SK-N-DZ (cell line): ENCODE measurements around the gene EEF2K.

ENCODE experiments used
- DNase-seq: peaks from one replicate; pipeline ENCODE4 v3.0.0-alpha.2; 2015; ENCODE audit warnings: low spot score

The EEF2K gene

DNA sequence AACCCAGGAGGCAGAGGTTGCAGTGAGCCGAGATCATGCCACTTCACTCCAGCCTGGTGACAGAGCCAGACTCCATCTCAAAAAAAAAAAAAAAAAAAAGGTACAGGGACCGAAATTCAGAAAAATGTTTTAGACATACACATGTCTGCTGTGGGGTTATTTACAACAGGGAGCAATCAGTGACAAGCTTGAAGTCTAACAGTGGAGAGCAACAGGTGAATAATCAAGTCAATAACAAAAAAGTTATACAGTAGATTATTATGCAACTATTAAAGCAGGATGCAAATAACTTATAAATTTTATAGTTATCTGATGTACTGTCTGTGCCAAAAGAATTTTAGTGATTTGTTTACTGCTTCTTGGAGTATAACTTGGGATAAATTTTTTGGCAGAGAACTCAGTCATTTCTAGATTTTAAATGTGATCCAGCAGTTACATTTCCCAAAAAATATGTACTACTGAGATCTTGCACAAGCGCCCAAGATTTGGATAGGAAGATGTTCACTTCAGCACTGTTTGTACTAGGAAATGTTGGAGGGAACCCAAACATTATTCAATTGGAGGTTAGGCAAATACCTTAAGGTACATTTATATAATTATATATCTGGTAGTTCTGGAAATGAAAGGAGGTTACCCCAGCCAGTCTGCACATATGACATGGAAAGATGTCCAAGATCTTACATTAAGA, 34.1 kb downstream of the EEF2K start:
- DNase-seq = no peak

DNA sequence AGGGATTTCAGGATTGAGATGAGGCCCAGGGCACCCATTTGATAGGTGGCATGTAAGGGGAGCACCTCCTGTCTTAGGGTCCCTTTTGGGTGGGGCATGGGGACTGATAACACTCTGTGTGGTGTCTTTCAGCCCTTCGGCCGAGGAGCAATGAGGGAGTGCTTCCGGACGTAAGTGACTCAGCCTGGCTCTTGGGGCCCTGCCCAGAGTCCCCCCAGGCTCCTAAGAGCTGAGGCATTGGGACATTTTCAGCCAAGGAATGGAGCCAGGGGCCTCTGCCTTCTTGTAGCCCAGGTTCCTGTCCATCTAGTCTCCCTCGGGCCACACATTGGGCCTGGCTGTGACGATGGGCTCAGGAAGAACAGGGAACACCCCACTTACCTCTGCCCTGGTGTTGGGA, 44.4 kb downstream of the EEF2K start:
- no peak for DNase-seq

DNA sequence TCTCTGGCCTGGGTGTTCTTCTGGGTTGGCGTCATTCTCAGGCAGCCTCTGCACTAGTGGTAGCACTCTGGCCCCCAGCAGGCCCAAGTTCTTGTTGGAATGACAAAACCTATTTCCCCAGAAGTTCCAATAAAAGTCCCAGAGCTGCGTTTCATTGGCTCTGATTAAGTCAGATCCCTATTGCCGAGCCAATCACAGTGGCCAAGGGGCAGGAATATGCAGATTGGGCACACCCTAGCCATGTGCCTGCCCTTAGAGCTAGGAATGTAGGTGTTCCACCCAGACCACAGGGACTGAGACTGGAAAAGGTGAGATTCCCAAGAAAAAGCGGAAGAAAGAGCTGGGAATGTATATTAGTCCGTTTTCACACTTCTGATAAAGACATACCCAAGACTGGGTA, 46.2 kb downstream of the EEF2K start:
- no peak for DNase-seq

DNA sequence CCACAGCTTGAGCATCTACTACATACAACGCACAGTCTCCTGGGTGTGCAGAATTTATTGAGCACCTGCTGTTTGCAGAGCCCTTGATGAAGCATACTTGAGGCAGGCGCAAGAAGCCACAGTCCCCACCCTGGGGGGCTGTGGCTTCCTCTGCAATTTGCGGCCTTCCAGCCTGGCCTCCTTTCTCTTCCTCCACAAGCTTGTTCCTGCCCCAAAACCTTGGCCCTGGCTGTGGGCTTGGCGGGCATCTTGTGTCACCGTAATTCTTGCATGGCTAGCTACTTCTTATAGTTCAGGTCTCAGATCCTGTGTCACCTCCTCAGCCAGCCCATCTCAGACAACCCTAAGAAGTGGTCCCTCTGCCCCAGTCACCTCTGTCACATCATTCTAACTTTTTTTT, 47.2 kb downstream of the EEF2K start:
- no peak for DNase-seq

DNA sequence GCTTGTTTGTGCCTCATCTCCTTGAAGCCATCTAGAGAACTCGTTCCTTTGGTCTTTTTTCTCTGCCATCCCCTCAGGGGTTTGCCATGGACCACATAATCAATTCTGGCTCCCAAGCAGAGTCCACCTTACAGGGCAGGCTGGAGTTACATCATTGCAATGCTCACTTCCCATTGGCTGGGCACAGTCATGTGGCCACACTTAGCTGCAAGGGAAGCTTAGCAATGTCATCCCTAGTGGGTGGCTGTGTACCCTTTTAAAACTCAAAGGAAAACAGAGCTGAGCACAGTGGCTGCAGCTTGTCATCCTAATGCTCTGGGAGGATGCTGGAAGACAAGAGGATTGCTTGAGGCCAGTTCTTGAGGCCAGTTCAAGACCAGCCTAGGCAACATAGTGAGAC, 49.3 kb downstream of the EEF2K start:
- DNase-seq = no peak

DNA sequence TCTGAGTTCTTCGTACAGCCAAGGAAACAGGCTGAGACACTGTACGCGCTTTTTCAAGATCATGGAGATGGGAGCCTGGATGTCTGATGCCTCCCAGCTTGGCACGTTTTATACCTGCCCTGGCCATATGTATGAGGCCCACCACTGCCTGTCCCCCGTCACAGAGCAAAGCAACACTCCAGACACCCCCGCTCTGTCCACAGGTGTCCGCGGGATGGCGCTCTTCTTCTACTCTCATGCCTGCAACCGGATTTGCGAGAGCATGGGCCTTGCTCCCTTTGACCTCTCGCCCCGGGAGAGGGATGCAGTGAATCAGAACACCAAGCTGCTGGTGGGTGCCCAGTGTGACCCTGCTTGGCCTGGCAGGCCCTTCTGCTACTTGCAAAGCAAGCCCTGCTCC, 51.4 kb downstream of the EEF2K start:
- no peak for DNase-seq

DNA sequence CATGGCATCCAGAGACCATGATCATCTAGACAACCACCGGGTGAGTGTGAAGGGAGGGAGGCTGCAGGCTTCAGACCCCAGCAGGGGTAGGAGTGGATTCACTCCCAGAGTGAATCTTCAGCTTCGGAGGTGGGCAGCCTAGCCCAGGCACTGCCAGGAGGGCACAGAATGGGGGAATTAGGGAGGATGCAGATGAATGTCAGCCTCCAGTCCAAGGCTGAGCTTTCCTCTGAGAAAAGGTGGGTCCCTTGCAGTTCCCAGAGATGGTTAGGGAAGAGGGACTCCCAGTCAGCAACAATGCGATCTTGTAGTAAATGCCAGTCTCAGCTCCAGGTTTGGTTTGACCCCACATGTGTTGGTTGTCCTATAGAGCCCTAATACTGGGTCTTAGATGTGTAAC, 54.4 kb downstream of the EEF2K start:
- no peak for DNase-seq

DNA sequence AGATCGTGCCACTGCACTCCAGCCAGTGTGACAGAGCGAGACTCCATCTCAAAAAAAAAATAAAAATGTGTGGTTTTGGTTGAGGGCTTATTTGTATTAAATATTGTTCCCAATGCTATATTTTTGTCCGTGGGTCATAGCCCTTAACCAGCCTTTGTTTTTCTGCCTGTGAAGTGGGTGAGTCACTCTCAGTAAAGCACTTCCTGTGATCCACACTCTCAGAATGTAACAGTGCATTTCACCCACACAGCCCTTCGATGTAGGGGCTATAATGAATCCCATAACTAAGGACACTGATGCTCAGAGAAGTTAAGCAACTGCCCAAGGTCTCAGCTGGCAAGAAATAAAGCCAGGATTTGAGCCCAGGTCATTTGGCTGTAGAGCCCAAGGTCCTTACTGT, 56.4 kb downstream of the EEF2K start:
- DNase-seq = no peak

DNA sequence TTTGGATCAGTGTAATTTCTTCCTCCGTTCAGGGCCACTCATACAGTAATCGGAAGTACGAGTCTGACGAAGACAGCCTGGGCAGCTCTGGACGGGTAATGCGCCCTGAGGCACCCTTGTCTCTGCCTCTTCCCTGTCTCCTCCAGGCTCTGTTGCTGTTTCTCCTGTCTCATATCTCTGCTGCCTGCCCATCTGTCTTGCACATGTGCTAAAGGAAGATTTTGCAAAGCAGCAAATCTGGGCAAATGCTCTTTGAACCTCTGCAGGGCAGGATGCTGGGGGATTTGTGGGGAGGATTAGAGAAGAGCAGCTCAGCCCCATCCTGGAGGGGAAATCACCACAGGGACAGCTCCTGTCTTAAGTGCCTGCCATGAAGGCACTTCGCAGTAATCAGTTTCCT, 58.7 kb downstream of the EEF2K start:
- no peak for DNase-seq

DNA sequence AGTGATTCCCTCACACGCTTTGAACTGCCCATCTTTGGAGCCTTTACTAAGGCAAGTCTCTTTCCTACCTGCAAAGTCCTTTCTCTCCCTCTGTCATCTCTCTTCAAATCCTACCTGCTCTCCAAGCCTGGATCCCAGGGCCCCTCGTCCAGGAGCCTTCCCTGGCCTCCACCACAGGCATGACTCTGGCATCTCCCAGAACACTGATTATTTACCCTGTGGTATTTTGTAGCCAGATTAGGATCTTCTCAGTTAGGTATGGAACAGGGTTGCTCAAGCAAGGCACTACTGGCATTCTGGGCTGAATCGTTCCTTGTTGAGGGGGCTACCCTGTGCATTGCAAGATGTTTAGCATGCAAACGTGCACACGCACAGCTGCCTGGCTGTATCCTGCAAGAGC, 59.3 kb downstream of the EEF2K start:
- no peak for DNase-seq

DNA sequence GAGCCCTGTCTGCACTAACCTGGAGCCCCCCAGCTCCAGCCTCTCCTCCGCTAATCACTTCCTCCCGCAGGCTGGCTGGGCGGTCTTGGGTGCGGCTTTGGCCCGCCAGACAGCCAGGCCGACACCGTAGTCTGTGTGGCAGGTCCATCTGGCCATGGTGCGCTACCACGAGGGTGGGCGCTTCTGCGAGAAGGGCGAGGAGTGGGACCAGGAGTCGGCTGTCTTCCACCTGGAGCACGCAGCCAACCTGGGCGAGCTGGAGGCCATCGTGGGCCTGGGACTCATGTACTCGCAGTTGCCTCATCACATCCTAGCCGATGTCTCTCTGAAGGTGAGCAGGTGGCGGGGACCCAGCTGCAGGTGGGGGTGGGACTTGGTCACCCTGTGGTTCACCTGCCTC, 60.5 kb downstream of the EEF2K start:
- DNase-seq = no peak

DNA sequence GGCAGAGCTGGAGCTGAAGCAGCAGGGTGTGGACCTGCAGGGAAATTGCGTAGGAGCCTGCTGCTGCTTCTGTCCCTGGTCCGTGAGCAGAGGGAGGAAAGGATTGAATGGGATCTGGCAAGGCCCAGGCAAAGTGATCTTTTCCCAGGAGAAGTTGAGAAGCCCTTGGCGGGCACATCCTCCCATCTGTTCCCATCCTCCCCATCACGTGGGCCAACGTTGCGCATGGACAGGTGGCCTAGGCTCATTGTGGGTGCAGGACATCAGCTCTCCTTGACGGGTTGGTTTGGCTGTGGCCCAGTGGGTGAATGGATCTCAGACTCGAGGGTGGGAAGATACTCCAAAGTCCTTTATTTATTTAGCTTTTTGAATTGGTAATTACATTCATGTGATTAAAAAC, 61.7 kb downstream of the EEF2K start:
- no peak for DNase-seq

DNA sequence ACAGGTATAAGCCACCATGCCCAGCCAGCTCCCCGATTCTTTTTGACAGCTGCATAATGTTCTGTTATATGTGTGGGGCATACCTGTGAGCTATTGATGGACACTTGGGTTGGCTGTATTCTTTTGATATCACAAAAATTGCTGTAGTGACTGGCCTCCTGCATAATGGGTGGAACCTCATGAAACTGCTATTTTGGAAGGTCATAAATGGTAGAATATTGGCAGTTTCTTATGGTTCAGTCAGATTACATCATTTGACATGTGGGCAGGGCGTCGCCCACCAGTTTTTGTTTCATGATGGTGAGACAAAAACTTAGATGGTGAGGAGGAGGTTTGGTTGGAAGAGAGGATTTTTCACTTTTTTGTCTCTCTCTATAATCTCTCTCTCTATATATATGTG, 64.4 kb downstream of the EEF2K start:
- DNase-seq = no peak

DNA sequence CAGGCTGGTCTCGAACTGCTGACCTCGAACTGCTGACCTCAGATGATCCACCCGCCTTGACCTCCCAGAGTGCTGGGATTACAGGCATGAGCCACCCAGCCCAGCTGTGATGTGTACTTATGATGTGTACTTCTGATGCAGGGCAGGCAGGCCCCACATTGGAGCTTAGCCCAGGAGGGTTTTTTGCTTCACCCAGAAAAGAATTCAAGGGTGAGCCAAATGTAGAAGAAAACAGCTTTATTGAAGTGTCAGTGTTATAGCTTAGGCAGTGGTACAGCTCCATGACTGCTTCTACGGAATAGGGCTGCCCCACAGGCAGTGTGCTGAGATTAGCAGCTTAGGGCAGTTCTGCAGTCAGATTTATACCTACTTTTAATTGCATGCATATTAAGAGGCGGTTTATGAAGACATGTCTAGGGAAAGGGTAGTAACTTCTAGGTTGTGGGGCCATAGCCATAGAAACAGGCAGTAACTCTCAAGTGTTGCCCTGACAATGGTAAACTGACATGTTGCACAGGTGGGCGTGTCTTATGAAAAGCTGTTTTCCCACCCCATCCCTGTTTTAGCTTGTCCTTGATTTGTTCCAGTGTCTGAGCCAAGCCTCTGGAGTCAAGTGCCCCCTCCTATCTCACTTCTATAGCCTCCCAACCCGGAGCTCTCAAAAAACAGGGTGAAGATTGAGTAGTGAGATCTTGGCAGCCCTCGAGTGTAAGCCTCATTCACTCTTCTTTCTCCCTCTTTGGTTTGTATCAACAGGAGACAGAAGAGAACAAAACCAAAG, 67.0 kb downstream of the EEF2K start:
- DNase-seq = no peak

DNA sequence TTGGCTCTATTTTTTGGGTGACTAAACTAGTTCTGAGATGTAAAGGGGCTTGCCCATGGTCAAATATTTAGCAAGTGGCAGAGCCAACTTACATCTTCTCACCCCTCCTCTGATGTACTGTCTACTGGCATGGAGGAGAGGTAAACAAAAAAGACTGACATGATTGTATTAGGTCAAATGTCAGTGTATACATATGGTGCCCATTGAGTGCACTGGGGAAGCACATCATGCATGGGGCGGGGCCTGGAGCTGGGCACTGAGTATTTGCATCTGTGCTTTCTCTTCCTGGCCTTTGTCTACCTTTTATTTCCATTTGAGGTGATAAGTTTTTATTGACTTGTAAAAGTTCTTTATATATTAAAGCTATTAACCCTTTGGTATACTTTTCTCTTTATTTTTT, 68.8 kb downstream of the EEF2K start:
- no peak for DNase-seq

DNA sequence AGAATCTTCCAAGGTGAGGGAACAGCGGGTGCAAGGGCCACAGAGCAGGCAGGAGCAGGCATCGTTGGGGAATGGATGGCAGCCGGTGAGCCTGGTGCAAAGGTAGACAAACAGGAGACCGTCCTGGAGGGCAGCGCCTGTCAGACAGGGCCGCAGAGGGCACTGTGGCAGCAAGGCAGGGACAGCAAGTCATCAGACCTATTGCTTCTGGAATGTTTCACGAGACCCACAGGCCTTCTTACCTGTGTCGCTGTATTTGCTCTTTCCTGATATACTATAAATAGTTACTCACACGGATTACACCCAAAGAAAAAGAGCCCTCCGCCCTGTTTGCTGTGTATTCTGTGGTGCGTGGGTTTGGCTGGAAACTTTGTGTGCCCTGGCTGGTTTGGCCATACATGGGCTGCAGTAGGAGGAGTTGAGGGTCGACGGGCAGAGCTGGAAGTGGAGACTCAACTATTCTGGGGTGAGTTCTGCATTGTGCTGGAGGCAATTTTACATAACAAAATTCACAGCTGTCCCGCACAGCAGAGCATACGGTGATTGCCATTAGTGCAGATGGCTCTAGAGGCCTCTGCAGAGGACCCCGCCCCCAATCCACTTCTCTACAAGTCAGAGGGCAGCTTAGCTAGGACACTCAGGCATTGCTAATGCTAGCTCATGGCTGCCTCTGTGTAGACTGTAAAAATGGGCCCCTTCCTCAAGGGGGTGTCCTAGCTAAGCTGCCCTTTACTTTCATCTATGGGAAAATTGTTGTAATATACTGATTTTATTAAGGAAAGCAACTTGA, 72.6 kb downstream of the EEF2K start:
- no peak for DNase-seq

DNA sequence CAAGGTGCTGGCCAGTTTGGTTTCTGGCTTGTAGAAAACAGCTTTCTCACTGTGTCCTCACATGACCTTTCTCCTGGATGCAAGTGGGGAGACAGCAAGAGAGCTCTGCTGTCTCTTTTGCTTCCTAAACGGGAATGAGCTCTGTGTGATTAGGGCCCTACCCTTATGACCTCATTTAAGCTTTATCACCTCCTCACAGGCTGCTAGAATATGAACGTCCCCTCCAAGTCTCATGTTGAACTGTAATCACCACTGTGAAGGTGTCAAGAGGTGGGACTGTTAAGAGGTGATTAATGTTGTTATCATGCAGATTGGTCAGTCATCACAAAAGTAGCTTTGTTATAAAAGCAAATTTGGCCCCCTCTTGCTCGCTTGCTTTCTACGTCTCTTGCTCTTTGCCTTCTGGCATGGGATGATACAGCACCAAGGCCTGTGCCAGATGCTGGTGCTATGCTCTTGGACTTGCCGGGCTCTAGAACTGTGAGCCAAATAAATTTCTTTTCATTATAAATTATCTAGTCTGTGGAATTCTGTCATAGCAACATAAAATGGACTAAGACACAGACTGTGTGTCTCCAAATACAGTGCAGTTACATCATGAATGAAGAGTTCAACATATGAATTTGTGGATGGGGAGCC, 76.3 kb downstream of the EEF2K start:
- no peak for DNase-seq

DNA sequence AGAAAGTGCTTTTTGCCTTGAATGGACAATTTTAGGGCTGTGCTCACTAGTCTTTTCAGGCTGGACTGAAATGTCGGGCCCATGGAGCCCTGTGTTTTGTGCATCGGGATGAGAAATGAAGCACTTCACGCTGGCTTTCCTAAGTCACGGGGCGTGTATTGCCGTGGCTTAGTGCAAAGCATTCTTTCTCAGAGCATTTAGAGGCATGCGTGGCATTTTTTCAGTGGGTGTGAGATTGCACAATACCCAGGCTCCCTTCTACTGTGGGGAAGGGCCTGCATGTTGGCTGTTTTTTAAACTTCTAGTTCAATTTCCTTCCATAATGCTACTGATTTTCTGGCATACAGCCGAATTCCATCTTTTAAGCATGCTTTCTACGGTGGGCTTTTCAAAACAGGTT, 78.6 kb downstream of the EEF2K start:
- DNase-seq = no peak

DNA sequence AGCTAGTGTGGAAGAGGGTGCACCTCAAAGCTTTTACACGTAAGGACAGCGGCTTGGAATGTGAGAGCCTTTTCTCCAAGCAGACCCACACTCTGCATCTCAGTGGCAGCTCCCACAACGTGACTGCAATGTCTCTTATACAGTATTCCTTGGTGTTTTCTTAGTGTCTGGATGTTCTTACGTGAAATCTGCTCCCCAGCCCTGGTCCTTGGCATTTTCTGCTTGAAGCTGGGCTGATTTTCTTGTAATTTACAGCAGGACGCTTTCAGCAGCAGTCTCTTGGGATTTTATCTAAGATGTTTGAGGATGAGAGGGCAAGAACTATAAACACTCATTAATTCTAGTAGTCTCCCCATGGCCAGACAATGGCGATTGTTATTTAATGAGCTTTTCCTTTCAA, 79.0 kb downstream of the EEF2K start:
- no peak for DNase-seq

DNA sequence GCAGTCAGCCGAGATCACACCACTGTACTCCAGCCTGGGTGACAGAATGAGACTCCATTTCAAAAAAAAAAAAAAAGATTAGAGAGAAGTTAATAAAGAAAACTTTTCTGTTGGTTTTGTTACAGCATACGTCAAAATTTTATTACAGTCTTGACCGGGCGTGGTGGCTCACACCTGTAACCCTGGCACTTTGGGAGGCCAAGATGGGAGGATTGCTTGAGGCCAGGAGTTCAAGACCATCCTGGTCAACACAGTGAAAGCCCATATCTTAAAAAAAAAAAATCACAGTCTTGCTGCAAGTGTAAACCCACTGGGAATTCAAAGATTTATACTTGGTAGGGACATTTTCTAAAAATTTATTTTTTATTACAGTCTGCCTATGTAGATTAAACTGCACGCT, 84.9 kb downstream of the EEF2K start:
- no peak for DNase-seq

DNA sequence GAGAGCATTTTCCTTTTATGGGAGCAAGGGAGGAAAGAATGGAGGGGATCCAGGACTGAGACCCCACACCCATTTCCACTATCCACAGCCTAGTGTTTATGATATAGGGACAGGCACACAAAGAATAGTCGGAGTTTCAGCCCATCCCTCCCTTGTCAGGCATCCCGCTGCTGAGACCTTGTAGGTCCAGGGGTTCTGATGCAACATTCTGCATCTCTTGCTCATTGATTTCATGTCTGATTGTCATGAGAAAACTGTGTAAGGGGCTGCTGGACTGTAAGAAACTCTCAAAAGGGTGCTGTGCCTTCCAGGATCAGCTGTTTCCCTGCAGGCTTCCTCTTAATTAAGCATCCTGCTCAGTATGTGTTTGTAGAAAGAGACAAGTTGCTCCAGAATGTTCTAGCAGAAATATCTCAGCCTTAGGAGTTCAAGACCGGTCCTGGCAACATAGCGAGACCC, 85.8 kb downstream of the EEF2K start:
- no peak for DNase-seq

DNA sequence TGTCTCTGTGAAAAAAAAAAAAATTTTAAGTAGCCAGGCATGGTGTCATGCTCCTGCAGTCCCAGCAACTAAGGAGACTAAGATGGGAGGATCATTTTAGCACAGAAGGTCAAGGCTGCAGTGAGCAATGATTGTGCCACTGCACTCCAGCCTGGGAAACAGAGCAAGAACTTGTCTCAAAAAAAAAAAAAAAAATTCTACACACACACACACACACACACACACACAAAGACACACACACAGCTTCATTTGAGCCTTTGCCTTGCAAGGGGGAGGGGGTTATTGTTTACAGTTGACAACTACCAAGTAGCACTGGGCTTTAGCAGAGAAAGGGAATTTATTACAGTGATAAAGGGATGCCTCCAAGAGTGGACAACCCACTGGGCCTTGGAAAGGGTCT, 86.2 kb downstream of the EEF2K start:
- no peak for DNase-seq
